IMR-90 (cell line): ENCODE results near the gene CLCF1. TPM values are rescaled to one million over a fixed set of nuclear protein-coding genes. Genes with fewer than 3 reads are reported as not detected.
A peak's percentile ranks its signal among the peaks of the same experiment; 100 is the strongest.

ENCODE experiments used
- ATAC-seq: fragments of 200-7000 bp; cut with Tn5 transposase; 2 replicates; pipeline ENCODE4 v1.9.1; 2020; ENCODE audit warnings: low read depth, mild to moderate bottlenecking, moderate library complexity
- BruUV-seq: library from RNA; stranded (reverse); fragments of 400-500 nt; replicated peaks from 2 replicates; lab custom pipeline; 2021; lab: Mats Ljungman, UMichigan
- CTCF ChIA-PET: fragments of 300-600 bp; formaldehyde crosslinking; extraction: SDS; loops from one replicate; lab custom pipeline; 2021; ENCODE audit warnings: antibody characterized with exemption; lab: Yijun Ruan, JAX
- POLR2A ChIA-PET: fragments of 300-600 bp; sonication (Branson Sonifier 250); formaldehyde crosslinking; loops from one replicate; lab custom pipeline; 2022; ENCODE audit warnings: antibody characterized with exemption; ENCODE audit not compliant: unreplicated experiment; lab: Charles Lee
- DNase-seq: peaks from one replicate; pipeline ENCODE4 v3.0.0; 2013
- H2AFZ ChIP-seq: replicated peaks from 2 replicates; pipeline ENCODE3; 2013; ENCODE audit warnings: low read length, mild to moderate bottlenecking; ENCODE audit not compliant: poor library complexity
- H2AK5ac ChIP-seq: 2 replicates; pipeline ENCODE4 v1.6.1; 2013; ENCODE audit warnings: low read depth, low read length, inconsistent platforms
- H2AK9ac ChIP-seq: replicated peaks from 2 replicates; pipeline ENCODE3; 2013; ENCODE audit warnings: mild to moderate bottlenecking, low read depth, low read length, moderate library complexity; ENCODE audit not compliant: poor library complexity
- H2BK120ac ChIP-seq: 2 replicates; pipeline ENCODE4 v1.6.1; 2013; ENCODE audit warnings: low read depth, low read length, inconsistent platforms
- H2BK15ac ChIP-seq: 3 replicates; pipeline ENCODE4 v1.6.1; 2013; ENCODE audit warnings: low read depth, low read length, inconsistent platforms
- H2BK20ac ChIP-seq: 2 replicates; pipeline ENCODE4 v1.6.1; 2013; ENCODE audit warnings: low read depth, mild to moderate bottlenecking, inconsistent platforms, low read length, moderate library complexity
- H2BK5ac ChIP-seq: 2 replicates; pipeline ENCODE4 v1.6.1; 2013; ENCODE audit warnings: mild to moderate bottlenecking, low read depth, low read length, inconsistent platforms; ENCODE audit not compliant: poor library complexity, severe bottlenecking
- H3K14ac ChIP-seq: replicated peaks from 2 replicates; pipeline ENCODE4 v1.6.1; 2013; ENCODE audit warnings: low read depth, low read length, inconsistent platforms
- H3K18ac ChIP-seq: 2 replicates; pipeline ENCODE4 v1.6.1; 2013; ENCODE audit warnings: low read depth, low read length, control low read depth
- H3K23ac ChIP-seq: 2 replicates; pipeline ENCODE4 v1.6.1; 2013; ENCODE audit warnings: low read depth, low read length, inconsistent platforms
- H3K27ac ChIP-seq: 2 replicates; pipeline ENCODE4 v1.5.1; 2013; ENCODE audit warnings: mild to moderate bottlenecking, control low read depth, low read length; ENCODE audit not compliant: insufficient read depth
- H3K27me3 ChIP-seq: 2 replicates; pipeline ENCODE4 v1.6.1; 2013; ENCODE audit warnings: low read length; ENCODE audit not compliant: control insufficient read depth, insufficient read depth
- H3K36me3 ChIP-seq: 2 replicates; pipeline ENCODE4 v1.6.1; 2013; ENCODE audit warnings: low read length, mixed read lengths; ENCODE audit not compliant: control insufficient read depth, insufficient read depth
- H3K4ac ChIP-seq: 2 replicates; pipeline ENCODE4 v1.6.1; 2013; ENCODE audit warnings: low read depth, low read length, inconsistent platforms
- H3K4me1 ChIP-seq: 2 replicates; pipeline ENCODE4 v1.6.1; 2013; ENCODE audit warnings: low read length, mixed read lengths; ENCODE audit not compliant: control insufficient read depth, insufficient read depth
- H3K4me2 ChIP-seq: 2 replicates; pipeline ENCODE4 v1.6.1; 2013; ENCODE audit warnings: low read depth, mild to moderate bottlenecking, control low read depth, low read length, moderate library complexity
- H3K4me3 ChIP-seq: 2 replicates; pipeline ENCODE4 v1.5.1; 2013; ENCODE audit warnings: low read depth, mild to moderate bottlenecking, control low read depth, low read length, moderate library complexity; ENCODE audit not compliant: insufficient read depth
- H3K56ac ChIP-seq: 2 replicates; pipeline ENCODE4 v1.6.1; 2013; ENCODE audit warnings: low read length, inconsistent platforms; ENCODE audit not compliant: insufficient read depth; ENCODE audit errors: extremely low read depth
- H3K79me1 ChIP-seq, 2 experiments: 2 replicates each; pipeline ENCODE4 v1.6.1; 2013; ENCODE audit warnings: low read length in 2 of 2, inconsistent platforms in 1 of 2, low read depth in 1 of 2
- H3K9ac ChIP-seq: 2 replicates; pipeline ENCODE4 v1.6.1; 2013; ENCODE audit warnings: low read depth, low read length, control low read depth
- H3K9me1 ChIP-seq: 2 replicates; pipeline ENCODE4 v1.6.1; 2013; ENCODE audit warnings: low read length, inconsistent platforms; ENCODE audit not compliant: insufficient read depth
- H3K9me3 ChIP-seq: 2 replicates; pipeline ENCODE4 v1.6.1; 2013; ENCODE audit warnings: low read length; ENCODE audit not compliant: control insufficient read depth, insufficient read depth
- H4K20me1 ChIP-seq: 2 replicates; pipeline ENCODE4 v1.6.1; 2013; ENCODE audit warnings: low read length, inconsistent platforms; ENCODE audit not compliant: insufficient read depth
- H4K5ac ChIP-seq: 2 replicates; pipeline ENCODE4 v1.6.1; 2013; ENCODE audit warnings: mild to moderate bottlenecking, low read depth, low read length, control low read depth
- H4K8ac ChIP-seq, 2 experiments: 2 replicates each; pipeline ENCODE4 v1.6.1; 2013; ENCODE audit warnings: low read depth in 2 of 2, low read length in 2 of 2, control low read depth in 1 of 2, inconsistent platforms in 1 of 2
- H4K91ac ChIP-seq: 2 replicates; pipeline ENCODE4 v1.6.1; 2013; ENCODE audit warnings: low read depth, low read length, inconsistent platforms; ENCODE audit not compliant: insufficient read depth
- BHLHE40 ChIP-seq: fragments of 150-350 bp; IDR thresholded peaks from 2 replicates; pipeline ENCODE4 v1.6.1; 2016; ENCODE audit warnings: mild to moderate bottlenecking, low read depth, low read length
- CEBPB ChIP-seq: IDR thresholded peaks from 2 replicates; pipeline ENCODE4 v1.6.1; 2012; ENCODE audit warnings: low read depth, low read length, improper control_type of control experiment
- CHD1 ChIP-seq: IDR thresholded peaks from 2 replicates; pipeline ENCODE4 v1.6.1; 2012; ENCODE audit warnings: low read depth, low read length, improper control_type of control experiment
- FOS ChIP-seq: fragments of 150-350 bp; IDR thresholded peaks from 2 replicates; pipeline ENCODE4 v1.6.1; 2016; ENCODE audit warnings: low read depth, low read length
- MAFK ChIP-seq: IDR thresholded peaks from 2 replicates; pipeline ENCODE4 v1.6.1; 2012; ENCODE audit warnings: low read depth, low read length, improper control_type of control experiment
- MAZ ChIP-seq: IDR thresholded peaks from 2 replicates; pipeline ENCODE4 v1.6.1; 2012; ENCODE audit warnings: low read depth, mild to moderate bottlenecking, low read length, improper control_type of control experiment, moderate library complexity, borderline replicate concordance
- MXI1 ChIP-seq: IDR thresholded peaks from 2 replicates; pipeline ENCODE4 v1.6.1; 2012; ENCODE audit warnings: low read depth, mild to moderate bottlenecking, low read length, moderate library complexity, borderline replicate concordance
- NFE2L2 ChIP-seq: fragments of 150-350 bp; IDR thresholded peaks from 2 replicates; pipeline ENCODE4 v1.6.1; 2016; ENCODE audit warnings: low read depth, mild to moderate bottlenecking, low read length
- POLR2A ChIP-seq: IDR thresholded peaks from 2 replicates; pipeline ENCODE4 v1.6.1; 2012; ENCODE audit warnings: mild to moderate bottlenecking, low read depth, low read length
- RAD21 ChIP-seq: IDR thresholded peaks from 2 replicates; pipeline ENCODE4 v1.6.1; 2012; ENCODE audit warnings: low read length, improper control_type of control experiment
- RCOR1 ChIP-seq: IDR thresholded peaks from 2 replicates; pipeline ENCODE4 v1.6.1; 2012; ENCODE audit warnings: mild to moderate bottlenecking, low read length, improper control_type of control experiment; ENCODE audit not compliant: insufficient replicate concordance
- RFX5 ChIP-seq: IDR thresholded peaks from 2 replicates; pipeline ENCODE4 v1.8.0; 2012; ENCODE audit warnings: low read depth, mild to moderate bottlenecking, low read length, moderate library complexity
- SMC3 ChIP-seq: fragments of 150-350 bp; IDR thresholded peaks from 2 replicates; pipeline ENCODE4 v1.6.1; 2016; ENCODE audit warnings: low read depth, mild to moderate bottlenecking, antibody characterized with exemption, low read length, moderate library complexity
- WGBS, 2 experiments: methylation state at CpG; one replicate each; pipeline versions ENCODE4 v1.1.5 to v1.1.7; 2013; ENCODE audit warnings: missing lambda C conversion rate in 2 of 2; ENCODE audit not compliant: insufficient read length in 1 of 2; ENCODE audit errors: extremely low coverage in 2 of 2; 5-methylcytosine and 5-hydroxymethylcytosine counted together
- dilution Hi-C: fragments of 300-500 bp; cut with HindIII; formaldehyde crosslinking; loops from one replicate; pipeline ENCODE4 v1.14.3; 2018; ENCODE audit warnings: low sequenced_read_pairs; ENCODE audit not compliant: unreplicated experiment
- in situ Hi-C: fragments of 300-500 bp; cut with MboI; formaldehyde crosslinking; loops from 3 replicates; pipeline ENCODE4 v1.14.3; 2019; ENCODE audit warnings: low sequenced_read_pairs, inconsistent platforms, mixed read lengths
- intact Hi-C: fragments of 100-400 bp; cut with micrococcal nuclease; formaldehyde crosslinking; loops from 2 replicates; pipeline ENCODE4 v1.10.0; 2022
- polyA plus RNA-seq, 3 experiments: library from polyadenylated mRNA; depleted of rRNA; stranded (reverse); fragments of >200 nt; gene quantifications; 2 replicates each; pipeline ENCODE4 v1.2.3, GENCODE V29; 2012; ENCODE audit warnings: low replicate concordance in 1 of 3
- total RNA-seq: library from RNA; depleted of rRNA; stranded (reverse); fragments of >200 nt; gene quantifications from 2 replicates; pipeline ENCODE4 v1.2.3, GENCODE V29; 2012
- TF ChIP-seq, protein P1 (sequence below): fragments of 150-350 bp; IDR thresholded peaks from 2 replicates; pipeline ENCODE4 v1.6.1; 2017; ENCODE audit warnings: mild to moderate bottlenecking, antibody characterized with exemption, low read length, low read depth
- TF ChIP-seq, protein P2 (sequence below): fragments of 150-350 bp; IDR thresholded peaks from 2 replicates; pipeline ENCODE4 v1.6.1; 2016; ENCODE audit warnings: low read depth, mild to moderate bottlenecking, low read length, moderate library complexity, borderline replicate concordance
- TF ChIP-seq, protein P3 (sequence below): conservative IDR thresholded peaks from 2 replicates; pipeline ENCODE4 v1.5.1; 2012; ENCODE audit warnings: mild to moderate bottlenecking, low read depth, low read length, improper control_type of control experiment

The CLCF1 gene
- total and polyA plus RNA-seq, 2 of the 4 experiments (the other 2 are of a cell fraction): 5.6 to 27.8 TPM

DNA sequence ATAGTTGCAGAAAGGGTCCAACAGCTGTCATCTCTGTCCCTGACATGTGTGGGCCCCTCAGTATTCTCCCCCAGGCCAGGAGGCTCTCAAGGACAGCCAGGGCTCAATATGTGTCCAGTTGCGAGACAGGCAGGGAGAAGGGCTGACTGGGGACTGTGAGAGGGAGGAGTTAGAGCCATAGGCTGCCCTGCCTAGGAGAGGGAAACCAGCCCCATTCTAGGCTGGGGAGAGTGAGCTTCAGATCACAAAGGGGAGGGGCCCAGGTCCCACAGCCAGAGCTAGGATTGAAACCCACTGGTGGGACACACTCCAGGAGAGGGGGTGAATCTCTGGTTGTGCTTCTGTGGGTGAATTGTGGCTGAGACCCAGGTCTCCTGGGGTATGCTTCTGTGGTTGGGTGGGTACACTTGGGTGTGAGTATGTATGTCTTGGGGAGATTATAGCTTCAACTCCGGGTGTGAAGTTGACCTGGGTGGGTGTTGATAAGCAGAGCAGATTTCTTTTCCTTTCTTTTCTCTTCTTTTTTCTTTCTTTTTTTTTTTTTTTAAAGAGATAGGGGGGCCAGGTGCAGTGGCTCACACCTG, 40.0 kb upstream of the CLCF1 start:
- H4K20me1 ChIP-seq: no peaks in the 10 kb centered on the region
- no peaks in the 10 kb centered on the region for H3K9me1 ChIP-seq
- no peak overlapping the region for H2BK20ac ChIP-seq
- H3K9ac ChIP-seq: no peak overlapping the region
- no peak overlapping the region for H3K4me3 ChIP-seq
- H3K27me3 ChIP-seq: peaks cover 48% of the 10 kb centered on the region
- no peak overlapping the region for H2BK15ac ChIP-seq
- H3K27ac ChIP-seq: no peak overlapping the region
- H2BK5ac ChIP-seq: no peak overlapping the region
- ATAC-seq: no peak; the same call in 1 of the 2 replicates
- BruUV-seq: no TSS peak
- in situ Hi-C loops (no loop called here), intact Hi-C loops (no loop called here), dilution Hi-C loops (no loop called here)
- no peak overlapping the region for H4K8ac ChIP-seq
- H4K5ac ChIP-seq: no peak overlapping the region
- no peaks in the 10 kb centered on the region for H3K9me3 ChIP-seq
- no peaks in the 10 kb centered on the region for H3K79me1 ChIP-seq
- peak overlapping the region; percentile 32 for H2AFZ ChIP-seq
- ChIA-PET CTCF (interaction anchor here (0.6 kb wide), 1 partner anchor 1207 kb away, joined by 3 read pairs; no protein-coding TSS in a partner anchor), POLR2A (interaction anchor here (0.6 kb wide), 1 partner anchor 51 kb away, joined by 6 read pairs; no protein-coding TSS in a partner anchor)
- no peak overlapping the region for H3K4ac ChIP-seq
- no peak overlapping the region for H3K23ac ChIP-seq
- no peak overlapping the region for H3K18ac ChIP-seq
- H2AK5ac ChIP-seq: no peak overlapping the region
- no peak overlapping the region for H3K56ac ChIP-seq
- no peaks in the 10 kb centered on the region for H3K36me3 ChIP-seq
- peak overlapping the region; percentile 55 for H2AK9ac ChIP-seq
- DNase-seq: no peak
- no peak overlapping the region for H3K14ac ChIP-seq
- TF ChIP-seq RFX5: no peak
- no peak for TF ChIP-seq NFE2L2
- TF ChIP-seq RAD21: no peak
- TF ChIP-seq FOS: no peak
- TF ChIP-seq, protein P1, sequence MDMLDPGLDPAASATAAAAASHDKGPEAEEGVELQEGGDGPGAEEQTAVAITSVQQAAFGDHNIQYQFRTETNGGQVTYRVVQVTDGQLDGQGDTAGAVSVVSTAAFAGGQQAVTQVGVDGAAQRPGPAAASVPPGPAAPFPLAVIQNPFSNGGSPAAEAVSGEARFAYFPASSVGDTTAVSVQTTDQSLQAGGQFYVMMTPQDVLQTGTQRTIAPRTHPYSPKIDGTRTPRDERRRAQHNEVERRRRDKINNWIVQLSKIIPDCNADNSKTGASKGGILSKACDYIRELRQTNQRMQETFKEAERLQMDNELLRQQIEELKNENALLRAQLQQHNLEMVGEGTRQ: no peak
- TF ChIP-seq, protein P2, sequence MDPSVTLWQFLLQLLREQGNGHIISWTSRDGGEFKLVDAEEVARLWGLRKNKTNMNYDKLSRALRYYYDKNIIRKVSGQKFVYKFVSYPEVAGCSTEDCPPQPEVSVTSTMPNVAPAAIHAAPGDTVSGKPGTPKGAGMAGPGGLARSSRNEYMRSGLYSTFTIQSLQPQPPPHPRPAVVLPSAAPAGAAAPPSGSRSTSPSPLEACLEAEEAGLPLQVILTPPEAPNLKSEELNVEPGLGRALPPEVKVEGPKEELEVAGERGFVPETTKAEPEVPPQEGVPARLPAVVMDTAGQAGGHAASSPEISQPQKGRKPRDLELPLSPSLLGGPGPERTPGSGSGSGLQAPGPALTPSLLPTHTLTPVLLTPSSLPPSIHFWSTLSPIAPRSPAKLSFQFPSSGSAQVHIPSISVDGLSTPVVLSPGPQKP: no peak
- TF ChIP-seq, protein P3, sequence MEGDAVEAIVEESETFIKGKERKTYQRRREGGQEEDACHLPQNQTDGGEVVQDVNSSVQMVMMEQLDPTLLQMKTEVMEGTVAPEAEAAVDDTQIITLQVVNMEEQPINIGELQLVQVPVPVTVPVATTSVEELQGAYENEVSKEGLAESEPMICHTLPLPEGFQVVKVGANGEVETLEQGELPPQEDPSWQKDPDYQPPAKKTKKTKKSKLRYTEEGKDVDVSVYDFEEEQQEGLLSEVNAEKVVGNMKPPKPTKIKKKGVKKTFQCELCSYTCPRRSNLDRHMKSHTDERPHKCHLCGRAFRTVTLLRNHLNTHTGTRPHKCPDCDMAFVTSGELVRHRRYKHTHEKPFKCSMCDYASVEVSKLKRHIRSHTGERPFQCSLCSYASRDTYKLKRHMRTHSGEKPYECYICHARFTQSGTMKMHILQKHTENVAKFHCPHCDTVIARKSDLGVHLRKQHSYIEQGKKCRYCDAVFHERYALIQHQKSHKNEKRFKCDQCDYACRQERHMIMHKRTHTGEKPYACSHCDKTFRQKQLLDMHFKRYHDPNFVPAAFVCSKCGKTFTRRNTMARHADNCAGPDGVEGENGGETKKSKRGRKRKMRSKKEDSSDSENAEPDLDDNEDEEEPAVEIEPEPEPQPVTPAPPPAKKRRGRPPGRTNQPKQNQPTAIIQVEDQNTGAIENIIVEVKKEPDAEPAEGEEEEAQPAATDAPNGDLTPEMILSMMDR: no peak
- TF ChIP-seq MAZ: no peak
- no peak for TF ChIP-seq POLR2A
- TF ChIP-seq CEBPB: no peak
- no peak for TF ChIP-seq MXI1
- TF ChIP-seq RCOR1: no peak
- TF ChIP-seq BHLHE40: no peak
- TF ChIP-seq CHD1: no peak
- TF ChIP-seq MAFK: no peak
- no peak for TF ChIP-seq SMC3
- H2BK120ac ChIP-seq: no peak overlapping the region
- WGBS, 2 experiments: no CpG with 5 or more reads among the region's 2 CpGs
- no peaks in the 10 kb centered on the region for H3K4me1 ChIP-seq
- H4K91ac ChIP-seq: no peak overlapping the region
- no peak overlapping the region for H3K4me2 ChIP-seq
